SH-SY5Y (cell line): ENCODE data around the gene RBM7.

Source experiments
- GATA2 ChIP-seq: IDR thresholded peaks from 2 replicates; pipeline ENCODE4 v1.6.1; 2011; ENCODE audit warnings: mild to moderate bottlenecking, low read depth, low read length
- GATA3 ChIP-seq: IDR thresholded peaks from 2 replicates; pipeline ENCODE4 v1.6.1; 2011; ENCODE audit warnings: low read depth, mild to moderate bottlenecking, low read length, moderate library complexity

Gene RBM7

GRCh38 chr11:114448749-114449482, 48.5 kb downstream of the RBM7 start:
- TF ChIP-seq GATA2 (no peak), GATA3 (no peak)

- TF ChIP-seq GATA3 (no peak), GATA2 (no peak)
These were observed 49.4 kb downstream of the RBM7 start for GRCh38 chr11:114449845-114450244.

- no peak for TF ChIP-seq GATA2
- TF ChIP-seq GATA3 = no peak
These were observed 51.9 kb downstream of the RBM7 start for GRCh38 chr11:114452399-114452798.
